HepG2 (cell line): ENCODE data around the gene ZNF302. TPM values are rescaled to one million over a fixed set of nuclear protein-coding genes. Genes with fewer than 3 reads are reported as not detected.
A peak's percentile ranks its signal among the peaks of the same experiment; 100 is the strongest.

Experiments
- ASH2L ChIP-seq: fragments of 300-600, 200-600 bp; sonication (generic); IDR thresholded peaks from 2 replicates; pipeline ENCODE4 v1.7.0; 2017; ENCODE audit warnings: low read depth, mild to moderate bottlenecking, moderate library complexity, mixed read lengths, low read length; ENCODE audit not compliant: insufficient read length
- CEBPG ChIP-seq: IDR thresholded peaks from 2 replicates; pipeline ENCODE4 v1.6.1; 2016
- FOXA1 ChIP-seq, 2 experiments: fragments of 450-650 bp in 1 of 2; sonication (generic) in 1 of 2; formaldehyde crosslinking in 1 of 2; IDR thresholded peaks; 2 replicates each; pipeline versions ENCODE4 v1.4.0 to v1.6.1; 2016 to 2020; ENCODE audit warnings: missing genetic modification reagents in 1 of 2
- GATAD2A ChIP-seq: IDR thresholded peaks from 2 replicates; pipeline ENCODE4 v1.6.1; 2016
- KLF16 ChIP-seq, 2 experiments: sonication (generic) in 1 of 2; formaldehyde crosslinking in 1 of 2; IDR thresholded peaks; 2 replicates each; pipeline versions ENCODE4 v1.6.1 to v1.8.0; 2016 to 2023; ENCODE audit warnings: missing genetic modification reagents in 2 of 2, missing compliant biosample characterization in 1 of 2
- MIXL1 ChIP-seq: IDR thresholded peaks from 2 replicates; pipeline ENCODE4 v1.6.1; 2016
- MXI1 ChIP-seq: IDR thresholded peaks from 3 replicates; pipeline ENCODE4 v1.6.1; 2012; ENCODE audit warnings: low read depth, low read length, inconsistent platforms, borderline replicate concordance
- MYC ChIP-seq: sonication (generic); formaldehyde crosslinking; IDR thresholded peaks from 2 replicates; pipeline ENCODE4 v1.9.0; 2021; ENCODE audit warnings: missing genetic modification reagents, borderline replicate concordance
- RAD21 ChIP-seq: fragments of 450-650 bp; formaldehyde crosslinking; IDR thresholded peaks from 2 replicates; pipeline ENCODE4 v1.5.0; 2020; ENCODE audit warnings: mild to moderate bottlenecking
- RXRB ChIP-seq: IDR thresholded peaks from 2 replicates; pipeline ENCODE4 v1.6.1; 2016; ENCODE audit warnings: borderline replicate concordance, missing genetic modification reagents, missing compliant biosample characterization
- SMAD3 ChIP-seq: sonication (generic); formaldehyde crosslinking; IDR thresholded peaks from 2 replicates; pipeline ENCODE4 v1.4.0; 2020; ENCODE audit warnings: missing genetic modification reagents
- SMC3 ChIP-seq: IDR thresholded peaks from 2 replicates; pipeline ENCODE4 v1.6.1; 2011; ENCODE audit warnings: low read length, improper control_type of control experiment
- STAG1 ChIP-seq: sonication (generic); formaldehyde crosslinking; IDR thresholded peaks from 2 replicates; pipeline ENCODE4 v1.4.0; 2020; ENCODE audit warnings: missing genetic modification reagents
- TEAD3 ChIP-seq: optimal IDR thresholded peaks from 2 replicates; pipeline ENCODE3; 2016; ENCODE audit warnings: borderline replicate concordance
- ZKSCAN8 ChIP-seq: IDR thresholded peaks from 2 replicates; pipeline ENCODE4 v1.6.1; 2016; ENCODE audit warnings: borderline replicate concordance, missing genetic modification reagents, missing compliant biosample characterization
- ZNF234 ChIP-seq: sonication (generic); formaldehyde crosslinking; conservative IDR thresholded peaks from 2 replicates; pipeline ENCODE4 v1.5.1; 2020; ENCODE audit warnings: mild to moderate bottlenecking, missing genetic modification reagents
- ZNF614 ChIP-seq: IDR thresholded peaks from 2 replicates; pipeline ENCODE4 v1.6.1; 2018; ENCODE audit warnings: missing biosample characterization, missing genetic modification reagents, inconsistent platforms, borderline replicate concordance
- polyA plus RNA-seq, 8 experiments: library from polyadenylated mRNA; depleted of rRNA in 3 of 8; stranded (reverse) in 7 of 8; unstranded in 1 of 8; fragments of >200 nt; fragmentation: Illumina TruSeq in 4 of 8; extraction: Trizol in 4 of 8; gene quantifications; 2 replicates each; pipeline versions ENCODE4 v1.2.1 to v1.2.3, GENCODE V29; 2011 to 2016; ENCODE audit warnings: low read depth in 4 of 8, missing spikeins in 1 of 8, mixed read lengths in 1 of 8; ENCODE audit not compliant: insufficient read depth in 1 of 8
- total RNA-seq, 5 experiments: library from RNA; depleted of rRNA; stranded (reverse); fragments of >200 nt; fragmentation: Illumina TruSeq; extraction: Trizol; gene quantifications; 2 replicates each; pipeline ENCODE4 v1.2.3, GENCODE V29; 2016; ENCODE audit warnings: low read depth in 1 of 5
- TF ChIP-seq, protein P1 (sequence below): sonication (generic); formaldehyde crosslinking; IDR thresholded peaks from 2 replicates; pipeline ENCODE4 v1.8.1; 2023; ENCODE audit warnings: mild to moderate bottlenecking, missing genetic modification reagents
- TF ChIP-seq, protein P2 (sequence below): sonication (generic); formaldehyde crosslinking; IDR thresholded peaks from 2 replicates; pipeline ENCODE4 v1.8.1; 2023; ENCODE audit warnings: missing genetic modification reagents, mild to moderate bottlenecking, borderline replicate concordance
- TF ChIP-seq, protein P3 (sequence below), 2 experiments: sonication (generic) in 1 of 2; formaldehyde crosslinking in 1 of 2; IDR thresholded peaks; 2 replicates each; pipeline versions ENCODE4 v1.4.0 to v1.6.1; 2018 to 2020; ENCODE audit warnings: missing genetic modification reagents in 2 of 2, borderline replicate concordance in 1 of 2, low read depth in 1 of 2, mild to moderate bottlenecking in 1 of 2, missing biosample characterization in 1 of 2
- TF ChIP-seq, protein P4 (sequence below), 2 experiments: sonication (generic) in 1 of 2; formaldehyde crosslinking in 1 of 2; IDR thresholded peaks; 2 replicates each; pipeline versions ENCODE4 v1.5.1 to v1.6.1; 2011 to 2020; ENCODE audit warnings: borderline replicate concordance in 1 of 2, low read depth in 1 of 2, low read length in 1 of 2, mild to moderate bottlenecking in 1 of 2, missing genetic modification reagents in 1 of 2, moderate library complexity in 1 of 2
- TF ChIP-seq, protein P5 (sequence below): sonication (generic); formaldehyde crosslinking; IDR thresholded peaks from 2 replicates; pipeline ENCODE4 v1.5.0; 2020; ENCODE audit warnings: mild to moderate bottlenecking, missing genetic modification reagents, moderate library complexity

Gene ZNF302
- total and polyA plus RNA-seq, 2 of the 13 experiments (the other 11 are each of a cell fraction or from before 2014, with no cell fraction given) = not detected

DNA sequence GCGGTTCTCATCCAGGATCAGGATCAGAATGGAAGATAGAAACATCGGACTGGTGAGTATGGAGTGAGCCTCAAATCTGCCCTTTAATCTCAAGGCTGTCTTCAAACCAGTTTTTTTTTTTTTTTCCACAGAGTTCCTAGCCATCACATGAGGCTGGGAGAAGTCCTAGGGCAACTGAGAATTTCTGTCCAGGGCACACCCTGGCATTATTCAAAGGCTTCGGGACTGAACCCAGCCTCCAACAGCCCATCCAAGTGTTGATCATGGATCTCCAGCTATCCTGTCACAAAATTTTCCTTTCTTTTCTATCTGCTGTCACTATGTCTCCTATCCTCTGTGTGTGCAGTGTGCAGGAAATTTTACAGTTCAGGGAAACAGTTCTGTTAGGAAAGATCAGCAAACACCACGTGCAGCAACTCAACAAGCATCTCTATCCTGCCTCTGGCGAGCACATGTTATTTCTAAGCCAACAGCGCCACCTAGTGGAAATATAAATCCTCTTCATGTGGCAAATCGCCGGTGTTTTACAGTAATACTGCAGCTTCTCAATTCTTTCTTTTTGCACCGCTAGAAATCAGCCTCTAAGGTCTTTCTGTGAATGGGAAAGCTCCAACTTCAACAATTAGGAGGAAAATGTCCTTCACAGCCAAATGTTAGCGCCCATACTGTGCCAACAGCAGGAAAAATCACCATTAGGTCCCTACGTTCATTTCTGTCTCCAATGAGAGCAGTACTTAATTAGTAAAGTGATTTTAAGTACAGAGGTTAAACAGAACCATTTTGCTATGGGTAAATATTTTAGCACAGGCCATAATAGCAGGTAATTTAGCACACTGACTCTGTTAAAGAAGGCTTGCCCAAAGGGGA, 35.1 kb downstream of the ZNF302 start (continued):
- TF ChIP-seq MYC (CRISPR knock-in tag) (peak; percentile 49; the same call in 1 of the 2 replicates), FOXA1 (IDR thresholded peaks at IDR 0.05) (no peak), FOXA1 (CRISPR knock-in tag; IDR thresholded peaks at IDR 0.05) (0 out of 2 replicates have a peak, but pooled peaks have one; percentile 19), ZKSCAN8 (CRISPR knock-in tag) (no peak), ZNF614 (CRISPR knock-in tag) (0 out of 2 replicates have a peak, but pooled peaks have one; percentile 22), STAG1 (CRISPR knock-in tag) (peak; percentile 95), CEBPG (CRISPR knock-in tag) (0 out of 2 replicates have a peak, but pooled peaks have one; percentile 17), SMC3 (peak; percentile 95), RAD21 (peak; percentile 85), SMAD3 (0 out of 2 replicates have a peak, but pooled peaks have one; percentile 45), MIXL1 (peak; percentile 61; the same call in 1 of the 2 replicates), GATAD2A (CRISPR knock-in tag) (no peak), TEAD3 (CRISPR knock-in tag) (peak; percentile 32), KLF16 (CRISPR knock-in tag; IDR thresholded peaks at IDR 0.05) (peak in 1 of 2 experiments; percentile 48; a peak in 1 of 4 replicates), ZNF234 (CRISPR knock-in tag) (no peak), ASH2L (no peak), RXRB (CRISPR knock-in tag) (0 out of 2 replicates have a peak, but pooled peaks have one; percentile 34), MXI1 (peak; percentile 48; the same call in 1 of the 3 replicates)
- TF ChIP-seq, protein P1, sequence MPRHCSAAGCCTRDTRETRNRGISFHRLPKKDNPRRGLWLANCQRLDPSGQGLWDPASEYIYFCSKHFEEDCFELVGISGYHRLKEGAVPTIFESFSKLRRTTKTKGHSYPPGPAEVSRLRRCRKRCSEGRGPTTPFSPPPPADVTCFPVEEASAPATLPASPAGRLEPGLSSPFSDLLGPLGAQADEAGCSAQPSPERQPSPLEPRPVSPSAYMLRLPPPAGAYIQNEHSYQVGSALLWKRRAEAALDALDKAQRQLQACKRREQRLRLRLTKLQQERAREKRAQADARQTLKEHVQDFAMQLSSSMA = no peak
- TF ChIP-seq, protein P2, sequence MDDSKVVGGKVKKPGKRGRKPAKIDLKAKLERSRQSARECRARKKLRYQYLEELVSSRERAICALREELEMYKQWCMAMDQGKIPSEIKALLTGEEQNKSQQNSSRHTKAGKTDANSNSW (CRISPR knock-in tag) = no peak
- TF ChIP-seq, protein P3, sequence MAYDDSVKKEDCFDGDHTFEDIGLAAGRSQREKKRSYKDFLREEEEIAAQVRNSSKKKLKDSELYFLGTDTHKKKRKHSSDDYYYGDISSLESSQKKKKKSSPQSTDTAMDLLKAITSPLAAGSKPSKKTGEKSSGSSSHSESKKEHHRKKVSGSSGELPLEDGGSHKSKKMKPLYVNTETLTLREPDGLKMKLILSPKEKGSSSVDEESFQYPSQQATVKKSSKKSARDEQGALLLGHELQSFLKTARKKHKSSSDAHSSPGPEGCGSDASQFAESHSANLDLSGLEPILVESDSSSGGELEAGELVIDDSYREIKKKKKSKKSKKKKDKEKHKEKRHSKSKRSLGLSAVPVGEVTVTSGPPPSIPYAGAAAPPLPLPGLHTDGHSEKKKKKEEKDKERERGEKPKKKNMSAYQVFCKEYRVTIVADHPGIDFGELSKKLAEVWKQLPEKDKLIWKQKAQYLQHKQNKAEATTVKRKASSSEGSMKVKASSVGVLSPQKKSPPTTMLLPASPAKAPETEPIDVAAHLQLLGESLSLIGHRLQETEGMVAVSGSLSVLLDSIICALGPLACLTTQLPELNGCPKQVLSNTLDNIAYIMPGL (CRISPR knock-in tag; IDR thresholded peaks at IDR 0.05; ENCODE audit: borderline replicate concordance in 1 of 2, low read depth in 1 of 2) = no peak
- TF ChIP-seq, protein P4, sequence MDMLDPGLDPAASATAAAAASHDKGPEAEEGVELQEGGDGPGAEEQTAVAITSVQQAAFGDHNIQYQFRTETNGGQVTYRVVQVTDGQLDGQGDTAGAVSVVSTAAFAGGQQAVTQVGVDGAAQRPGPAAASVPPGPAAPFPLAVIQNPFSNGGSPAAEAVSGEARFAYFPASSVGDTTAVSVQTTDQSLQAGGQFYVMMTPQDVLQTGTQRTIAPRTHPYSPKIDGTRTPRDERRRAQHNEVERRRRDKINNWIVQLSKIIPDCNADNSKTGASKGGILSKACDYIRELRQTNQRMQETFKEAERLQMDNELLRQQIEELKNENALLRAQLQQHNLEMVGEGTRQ (IDR thresholded peaks at IDR 0.05; ENCODE audit: low read depth, low read length) = peak; percentile 54; the same call in 1 of the 2 replicates
- TF ChIP-seq, protein P4 (CRISPR knock-in tag; IDR thresholded peaks at IDR 0.05; ENCODE audit: borderline replicate concordance) = no peak
- TF ChIP-seq, protein P5, sequence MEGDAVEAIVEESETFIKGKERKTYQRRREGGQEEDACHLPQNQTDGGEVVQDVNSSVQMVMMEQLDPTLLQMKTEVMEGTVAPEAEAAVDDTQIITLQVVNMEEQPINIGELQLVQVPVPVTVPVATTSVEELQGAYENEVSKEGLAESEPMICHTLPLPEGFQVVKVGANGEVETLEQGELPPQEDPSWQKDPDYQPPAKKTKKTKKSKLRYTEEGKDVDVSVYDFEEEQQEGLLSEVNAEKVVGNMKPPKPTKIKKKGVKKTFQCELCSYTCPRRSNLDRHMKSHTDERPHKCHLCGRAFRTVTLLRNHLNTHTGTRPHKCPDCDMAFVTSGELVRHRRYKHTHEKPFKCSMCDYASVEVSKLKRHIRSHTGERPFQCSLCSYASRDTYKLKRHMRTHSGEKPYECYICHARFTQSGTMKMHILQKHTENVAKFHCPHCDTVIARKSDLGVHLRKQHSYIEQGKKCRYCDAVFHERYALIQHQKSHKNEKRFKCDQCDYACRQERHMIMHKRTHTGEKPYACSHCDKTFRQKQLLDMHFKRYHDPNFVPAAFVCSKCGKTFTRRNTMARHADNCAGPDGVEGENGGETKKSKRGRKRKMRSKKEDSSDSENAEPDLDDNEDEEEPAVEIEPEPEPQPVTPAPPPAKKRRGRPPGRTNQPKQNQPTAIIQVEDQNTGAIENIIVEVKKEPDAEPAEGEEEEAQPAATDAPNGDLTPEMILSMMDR (CRISPR knock-in tag) = peak; percentile 90
